CD14-positive monocyte (primary cell): ENCODE measurements around the gene TRAPPC12. TPM values are rescaled to one million over a fixed set of nuclear protein-coding genes. Genes with fewer than 3 reads are reported as not detected.

Source experiments
- DNase-seq, 3 donors: peaks; one replicate each; pipeline ENCODE4 v3.0.0-alpha.2; 2011 to 2022
- H2AFZ ChIP-seq: 2 replicates; pipeline ENCODE4 v1.6.0; 2012; ENCODE audit warnings: mild to moderate bottlenecking, low read depth, low read length, inconsistent platforms; ENCODE audit not compliant: insufficient read depth, poor library complexity, severe bottlenecking
- H3K27ac ChIP-seq, 2 donors: 1 replicate in 1 of 2; 2 replicates in 1 of 2; pipeline ENCODE4 v1.5.1; 2012 to 2013; ENCODE audit warnings: low read length in 2 of 2, control low read depth in 1 of 2, inconsistent platforms in 1 of 2, low read depth in 1 of 2, mild to moderate bottlenecking in 1 of 2
- H3K27me3 ChIP-seq, 2 donors: one replicate each; pipeline versions ENCODE4 v1.6.0 to v1.6.1; 2011 to 2013; ENCODE audit warnings: low read length in 2 of 2; ENCODE audit not compliant: control insufficient read depth in 2 of 2, insufficient read depth in 2 of 2
- H3K36me3 ChIP-seq, 2 donors: replicated peaks in 1 of 2; 1 replicate in 1 of 2; 2 replicates in 1 of 2; pipeline versions ENCODE4 v1.5.1 to v1.6.1; 2012 to 2013; ENCODE audit warnings: low read length in 2 of 2, control low read depth in 1 of 2, inconsistent platforms in 1 of 2, mild to moderate bottlenecking in 1 of 2; ENCODE audit not compliant: insufficient read depth in 2 of 2, control insufficient read depth in 1 of 2
- H3K4me1 ChIP-seq, 2 donors: 1 replicate in 1 of 2; 2 replicates in 1 of 2; pipeline versions ENCODE4 v1.5.1 to v1.6.1; 2012 to 2013; ENCODE audit warnings: low read length in 2 of 2, control low read depth in 1 of 2, inconsistent platforms in 1 of 2, mild to moderate bottlenecking in 1 of 2, moderate library complexity in 1 of 2; ENCODE audit not compliant: insufficient read depth in 2 of 2, control insufficient read depth in 1 of 2
- H3K4me2 ChIP-seq: replicated peaks from 2 replicates; pipeline ENCODE3; 2012; ENCODE audit warnings: low read length, moderate library complexity, mild to moderate bottlenecking; ENCODE audit not compliant: poor library complexity, severe bottlenecking; ENCODE audit errors: extremely low read depth
- H3K4me3 ChIP-seq, 3 experiments: fragments of 200-600 bp in 1 of 3; sonication (generic) in 1 of 3; replicated peaks in 1 of 3; 1 replicate in 2 of 3; 2 replicates in 1 of 3; pipeline ENCODE4 v1.5.1; 2011 to 2013; ENCODE audit warnings: low read length in 3 of 3, mild to moderate bottlenecking in 3 of 3, control low read depth in 2 of 3, low read depth in 2 of 3, inconsistent platforms in 1 of 3, moderate library complexity in 1 of 3
- H3K79me2 ChIP-seq: 2 replicates; pipeline ENCODE4 v1.6.0; 2012; ENCODE audit warnings: mild to moderate bottlenecking, control low read depth, inconsistent platforms, low read length, moderate library complexity; ENCODE audit not compliant: insufficient read depth
- H3K9ac ChIP-seq: 2 replicates; pipeline ENCODE4 v1.6.0; 2017; ENCODE audit warnings: low read length, mild to moderate bottlenecking; ENCODE audit not compliant: insufficient read depth, poor library complexity, severe bottlenecking
- H3K9me3 ChIP-seq, 2 donors: replicated peaks in 1 of 2; 1 replicate in 1 of 2; 2 replicates in 1 of 2; pipeline versions ENCODE4 v1.5.1 to v1.6.1; 2012 to 2013; ENCODE audit warnings: low read length in 2 of 2, control low read depth in 1 of 2; ENCODE audit not compliant: control insufficient read depth in 1 of 2, insufficient read depth in 1 of 2
- H4K20me1 ChIP-seq: 2 replicates; pipeline ENCODE4 v1.6.0; 2012; ENCODE audit warnings: mild to moderate bottlenecking, low read length, control low read depth, moderate library complexity; ENCODE audit not compliant: insufficient read depth
- H3K27ac Mint-ChIP-seq, 7 donors: one replicate each; pipeline ENCODE4 v1.8.0; 2020; ENCODE audit warnings: mild to moderate bottlenecking in 7 of 7, mixed read lengths in 7 of 7, moderate library complexity in 6 of 7, inconsistent platforms in 2 of 7
- H3K27me3 Mint-ChIP-seq, 3 donors: one replicate each; pipeline ENCODE4 v1.8.0; 2021 to 2022; ENCODE audit warnings: low read depth in 3 of 3, mild to moderate bottlenecking in 3 of 3, mixed read lengths in 3 of 3, moderate library complexity in 3 of 3, inconsistent platforms in 1 of 3
- H3K36me3 Mint-ChIP-seq, 2 donors: one replicate each; pipeline ENCODE4 v1.8.0; 2020; ENCODE audit warnings: mixed read lengths in 2 of 2, inconsistent platforms in 1 of 2, mild to moderate bottlenecking in 1 of 2
- H3K4me1 Mint-ChIP-seq: one replicate; pipeline ENCODE4 v1.8.0; 2020; ENCODE audit warnings: mild to moderate bottlenecking, mixed read lengths
- H3K4me3 Mint-ChIP-seq, 2 donors: one replicate each; pipeline ENCODE4 v1.8.0; 2020; ENCODE audit warnings: mild to moderate bottlenecking in 2 of 2, mixed read lengths in 2 of 2, moderate library complexity in 1 of 2
- H3K9me3 Mint-ChIP-seq, 7 donors: one replicate each; pipeline ENCODE4 v1.8.0; 2020 to 2022; ENCODE audit warnings: mixed read lengths in 7 of 7, mild to moderate bottlenecking in 6 of 7, moderate library complexity in 6 of 7, inconsistent platforms in 2 of 7
- WGBS: methylation state at CpG from one replicate; pipeline ENCODE4 v1.1.5; 2013; ENCODE audit warnings: missing lambda C conversion rate; ENCODE audit not compliant: insufficient coverage; 5-methylcytosine and 5-hydroxymethylcytosine counted together
- intact Hi-C, 2 donors: fragments of 100-400 bp; cut with micrococcal nuclease; formaldehyde crosslinking; loops; one replicate each; pipeline versions ENCODE4 v1.15.0 to v1.15.1; 2023
- polyA plus RNA-seq, 3 donors: library from polyadenylated mRNA; depleted of rRNA in 1 of 3; unstranded in 2 of 3; stranded (reverse) in 1 of 3; fragments of 300-500 nt in 2 of 3; fragments of >200 nt in 1 of 3; fragmentation: Illumina TruSeq in 2 of 3; gene quantifications; 1 replicate in 2 of 3; 2 replicates in 1 of 3; pipeline ENCODE4 v1.2.3, GENCODE V29; 2012 to 2021
- TF ChIP-seq, protein P1 (sequence below): fragments of 200-600 bp; IDR thresholded peaks from one replicate; pipeline ENCODE4 v1.8.0; 2022; ENCODE audit warnings: antibody characterized with exemption, mild to moderate bottlenecking

The TRAPPC12 gene
- polyA plus RNA-seq, 3 donors, result 26.6 to 72.1 (median 44.7) TPM

DNA sequence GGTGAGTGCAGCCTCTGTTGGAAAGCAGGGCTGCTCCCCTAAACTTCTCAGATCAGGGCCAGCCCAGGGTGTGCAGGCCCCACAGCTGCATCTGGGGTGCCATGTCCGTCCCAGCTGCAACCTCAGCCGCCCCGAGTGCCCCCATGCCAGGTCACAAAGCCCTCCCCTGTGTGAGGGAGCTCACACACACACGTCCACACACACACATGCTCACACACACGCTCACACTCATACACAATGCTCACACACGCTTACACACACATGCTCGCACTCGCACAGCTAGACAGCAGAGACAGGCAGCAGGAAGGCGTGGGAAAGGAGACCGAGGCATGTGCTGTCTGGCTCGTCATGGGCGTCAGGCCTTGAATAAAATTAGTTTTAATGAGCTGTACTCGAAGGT lies 84.5 kb downstream of the TRAPPC12 start:
- intact Hi-C loops, result no loop called here

DNA sequence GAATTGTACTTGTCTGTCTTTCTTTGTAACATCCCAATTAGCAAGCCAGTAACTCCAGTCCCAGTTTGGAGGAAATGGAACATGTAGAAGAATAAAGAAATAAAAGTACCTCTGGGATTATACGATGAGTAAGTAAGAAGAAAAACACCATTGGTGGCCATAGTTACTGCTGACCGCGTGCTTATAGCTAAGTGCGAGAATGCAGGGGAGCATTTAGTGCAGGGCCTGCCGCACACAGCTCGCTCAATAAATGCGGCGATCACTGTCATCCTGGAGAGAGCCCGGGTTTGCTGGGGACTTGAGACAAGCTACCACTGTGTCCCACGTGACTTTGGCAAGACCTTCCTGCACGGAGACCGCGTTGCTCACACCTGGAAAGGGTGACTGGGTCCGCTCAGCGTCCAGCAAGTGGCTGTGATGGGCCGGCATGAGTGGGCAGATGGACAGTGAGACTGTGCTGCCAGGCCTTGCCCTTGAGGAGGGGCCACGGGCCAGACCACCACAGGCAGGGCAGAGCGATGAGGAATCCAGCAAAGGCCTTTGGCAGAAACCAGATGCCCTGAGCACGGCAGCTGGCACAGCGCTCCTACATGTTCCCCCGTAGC lies 85.0 kb downstream of the TRAPPC12 start:
- H3K9me3 Mint-ChIP-seq, result no peaks in the 10 kb centered on the region
- H3K4me3 ChIP-seq, result no peak overlapping the region

More for the DNA sequence above, 84.5 kb downstream of the TRAPPC12 start:
- Mint-ChIP-seq H3K27me3 (no peaks in the 10 kb centered on the region), H3K36me3 (peaks cover 71 to 80% of the 10 kb centered on the region in 2 donors), H3K4me3 (no peak overlapping the region), H3K27ac (peak overlapping the region in 1 of 7 donors; percentile 8), H3K4me1 (peaks cover 2% of the 10 kb centered on the region), H3K9me3 (no peaks in the 10 kb centered on the region)
- H3K4me3 ChIP-seq, result no peak overlapping the region
- H3K9me3 ChIP-seq, result no peaks in the 10 kb centered on the region
- H3K36me3 ChIP-seq, result peaks cover 69 to 92% of the 10 kb centered on the region in 2 donors
- H3K4me2 ChIP-seq, result no peak overlapping the region
- DNase-seq, result no peak
- H3K4me1 ChIP-seq, result peaks cover 0 to 6% of the 10 kb centered on the region in 2 donors
- WGBS, result 82% methylated on average over 4 of the region's 13 CpGs
- no peaks in the 10 kb centered on the region for H3K27me3 ChIP-seq
- no peaks in the 10 kb centered on the region for H4K20me1 ChIP-seq
- no peaks in the 10 kb centered on the region for H3K79me2 ChIP-seq
- no peak overlapping the region for H3K9ac ChIP-seq
- TF ChIP-seq, protein P1, sequence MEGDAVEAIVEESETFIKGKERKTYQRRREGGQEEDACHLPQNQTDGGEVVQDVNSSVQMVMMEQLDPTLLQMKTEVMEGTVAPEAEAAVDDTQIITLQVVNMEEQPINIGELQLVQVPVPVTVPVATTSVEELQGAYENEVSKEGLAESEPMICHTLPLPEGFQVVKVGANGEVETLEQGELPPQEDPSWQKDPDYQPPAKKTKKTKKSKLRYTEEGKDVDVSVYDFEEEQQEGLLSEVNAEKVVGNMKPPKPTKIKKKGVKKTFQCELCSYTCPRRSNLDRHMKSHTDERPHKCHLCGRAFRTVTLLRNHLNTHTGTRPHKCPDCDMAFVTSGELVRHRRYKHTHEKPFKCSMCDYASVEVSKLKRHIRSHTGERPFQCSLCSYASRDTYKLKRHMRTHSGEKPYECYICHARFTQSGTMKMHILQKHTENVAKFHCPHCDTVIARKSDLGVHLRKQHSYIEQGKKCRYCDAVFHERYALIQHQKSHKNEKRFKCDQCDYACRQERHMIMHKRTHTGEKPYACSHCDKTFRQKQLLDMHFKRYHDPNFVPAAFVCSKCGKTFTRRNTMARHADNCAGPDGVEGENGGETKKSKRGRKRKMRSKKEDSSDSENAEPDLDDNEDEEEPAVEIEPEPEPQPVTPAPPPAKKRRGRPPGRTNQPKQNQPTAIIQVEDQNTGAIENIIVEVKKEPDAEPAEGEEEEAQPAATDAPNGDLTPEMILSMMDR, result no peak
- H3K27ac ChIP-seq, result no peak overlapping the region
- no peak overlapping the region for H2AFZ ChIP-seq

More for the DNA sequence above, 85.0 kb downstream of the TRAPPC12 start:
- Mint-ChIP-seq H3K27ac (no peak overlapping the region), H3K4me1 (peaks cover 2% of the 10 kb centered on the region), H3K4me3 (no peak overlapping the region), H3K36me3 (peaks cover 69 to 78% of the 10 kb centered on the region in 2 donors), H3K27me3 (no peaks in the 10 kb centered on the region)
- no peak overlapping the region for H3K4me2 ChIP-seq
- H3K9me3 ChIP-seq, result no peaks in the 10 kb centered on the region
- H2AFZ ChIP-seq, result no peak overlapping the region
- WGBS, result 97% methylated on average over 21 of the region's 21 CpGs
- TF ChIP-seq, protein P1, result no peak
- no peak overlapping the region for H3K27ac ChIP-seq
- intact Hi-C loops, result no loop called here
- H3K79me2 ChIP-seq, result no peaks in the 10 kb centered on the region
- peaks cover 0 to 6% of the 10 kb centered on the region in 2 donors for H3K4me1 ChIP-seq
- H4K20me1 ChIP-seq, result no peaks in the 10 kb centered on the region
- no peak overlapping the region for H3K9ac ChIP-seq
- peaks cover 69 to 93% of the 10 kb centered on the region in 2 donors for H3K36me3 ChIP-seq
- no peaks in the 10 kb centered on the region for H3K27me3 ChIP-seq
- DNase-seq, result no peak
